SU-DHL-6 (cell line): Measurements from ENCODE around the gene LOXL1.

ENCODE experiments used
- H2AFZ ChIP-seq: fragments of 200-600 bp; sonication (generic); 2 replicates; pipeline ENCODE4 v1.6.1; 2014; ENCODE audit warnings: low read depth, mild to moderate bottlenecking, moderate library complexity, mixed read lengths, antibody characterized with exemption, low read length; ENCODE audit not compliant: severe bottlenecking
- H3F3A ChIP-seq: fragments of 200-600 bp; shearing (Covaris generic); 2 replicates; pipeline ENCODE4 v1.6.0; 2016; ENCODE audit warnings: antibody characterized with exemption, mild to moderate bottlenecking; ENCODE audit not compliant: insufficient read depth
- H3K27ac ChIP-seq: fragments of 200-600 bp; sonication (generic); 2 replicates; pipeline ENCODE4 v1.5.1; 2016; ENCODE audit warnings: low read depth, mild to moderate bottlenecking, low read length, moderate library complexity, mixed read lengths
- H3K27me3 ChIP-seq: fragments of 200-600 bp; sonication (generic), shearing (Covaris generic); 2 replicates; pipeline ENCODE4 v1.6.0; 2014; ENCODE audit warnings: mild to moderate bottlenecking, low read length
- H3K36me3 ChIP-seq: fragments of 200-600 bp; sonication (generic); 2 replicates; pipeline ENCODE4 v1.6.1; 2014; ENCODE audit warnings: mild to moderate bottlenecking, low read length, mixed read lengths
- H3K4me2 ChIP-seq: fragments of 300-600, 200-600 bp; shearing (Covaris generic), sonication (generic); 2 replicates; pipeline ENCODE4 v1.6.0; 2014; ENCODE audit warnings: low read length, low read depth, mild to moderate bottlenecking; ENCODE audit not compliant: poor library complexity, severe bottlenecking
- H3K4me3 ChIP-seq: fragments of 200-600 bp; sonication (generic); 2 replicates; pipeline ENCODE4 v1.5.1; 2014; ENCODE audit warnings: antibody characterized with exemption, low read length, mild to moderate bottlenecking, mixed read lengths; ENCODE audit not compliant: insufficient read depth, poor library complexity, severe bottlenecking
- H3K79me2 ChIP-seq: fragments of 200-600 bp; sonication (generic); 2 replicates; pipeline ENCODE4 v1.6.1; 2014; ENCODE audit warnings: mild to moderate bottlenecking, low read length, moderate library complexity; ENCODE audit not compliant: insufficient read depth
- H3K9ac ChIP-seq: fragments of 200-600 bp; sonication (generic); 2 replicates; pipeline ENCODE4 v1.7.0; 2014; ENCODE audit warnings: mild to moderate bottlenecking, low read length
- H3K9me2 ChIP-seq: fragments of 200-600 bp; sonication (generic); replicated peaks from 2 replicates; pipeline ENCODE4 v1.6.1; 2014; ENCODE audit warnings: low read length; ENCODE audit not compliant: insufficient read depth
- H3K9me3 ChIP-seq: fragments of 200-600 bp; sonication (generic); 2 replicates; pipeline ENCODE4 v1.6.1; 2014; ENCODE audit warnings: low read length, mixed read lengths; ENCODE audit not compliant: insufficient read depth
- H4K20me1 ChIP-seq: fragments of 200-600 bp; sonication (generic); 2 replicates; pipeline ENCODE4 v1.6.1; 2014; ENCODE audit warnings: low read depth, mild to moderate bottlenecking, antibody characterized with exemption, low read length, moderate library complexity, mixed read lengths
- EZH2phosphoT487 ChIP-seq: fragments of 200-600 bp; sonication (generic), shearing (Covaris generic); conservative IDR thresholded peaks from 2 replicates; pipeline ENCODE4 v1.6.1; 2018; ENCODE audit warnings: mild to moderate bottlenecking, antibody characterized with exemption, low read length, moderate library complexity, mixed read lengths
- TF ChIP-seq, protein P1 (sequence below): fragments of 200-600 bp; sonication (generic); IDR thresholded peaks from one replicate; pipeline ENCODE4 v1.5.1; 2017; ENCODE audit warnings: antibody characterized with exemption, mild to moderate bottlenecking, low read length, moderate library complexity; ENCODE audit not compliant: insufficient read depth, poor library complexity, severe bottlenecking

Gene LOXL1

DNA sequence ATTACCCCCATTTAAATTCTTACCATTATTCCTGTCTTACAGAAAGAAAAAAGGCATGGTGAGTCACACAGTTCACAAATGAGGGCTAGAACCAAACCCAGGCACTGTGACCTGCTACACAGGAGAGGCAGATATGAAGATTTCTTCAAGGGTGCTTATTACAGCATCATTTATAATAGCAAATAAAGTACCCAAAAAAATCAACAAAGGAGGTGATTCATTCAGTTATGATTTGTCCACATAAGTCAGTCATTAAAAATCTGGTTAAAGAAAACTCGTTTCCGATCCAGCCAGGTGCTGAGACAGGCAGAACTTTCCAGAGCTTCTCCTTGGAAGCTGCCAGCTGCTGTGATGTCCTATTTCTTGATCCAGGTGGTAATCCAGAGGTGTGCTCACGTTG lies 7.5 kb upstream of the LOXL1 start:
- Histone ChIP-seq H3K4me3 (no peak overlapping the region), H3F3A (no peaks in the 10 kb centered on the region), H3K36me3 (no peaks in the 10 kb centered on the region), H3K9me3 (no peaks in the 10 kb centered on the region), H2AFZ (no peak overlapping the region), H3K27me3 (no peaks in the 10 kb centered on the region), H3K9ac (no peak overlapping the region), H3K4me2 (no peak overlapping the region), H3K27ac (no peak overlapping the region), H3K9me2 (no peaks in the 10 kb centered on the region), H3K79me2 (no peaks in the 10 kb centered on the region), H4K20me1 (no peaks in the 10 kb centered on the region)
- TF ChIP-seq EZH2phosphoT487: no peak
- TF ChIP-seq, protein P1, sequence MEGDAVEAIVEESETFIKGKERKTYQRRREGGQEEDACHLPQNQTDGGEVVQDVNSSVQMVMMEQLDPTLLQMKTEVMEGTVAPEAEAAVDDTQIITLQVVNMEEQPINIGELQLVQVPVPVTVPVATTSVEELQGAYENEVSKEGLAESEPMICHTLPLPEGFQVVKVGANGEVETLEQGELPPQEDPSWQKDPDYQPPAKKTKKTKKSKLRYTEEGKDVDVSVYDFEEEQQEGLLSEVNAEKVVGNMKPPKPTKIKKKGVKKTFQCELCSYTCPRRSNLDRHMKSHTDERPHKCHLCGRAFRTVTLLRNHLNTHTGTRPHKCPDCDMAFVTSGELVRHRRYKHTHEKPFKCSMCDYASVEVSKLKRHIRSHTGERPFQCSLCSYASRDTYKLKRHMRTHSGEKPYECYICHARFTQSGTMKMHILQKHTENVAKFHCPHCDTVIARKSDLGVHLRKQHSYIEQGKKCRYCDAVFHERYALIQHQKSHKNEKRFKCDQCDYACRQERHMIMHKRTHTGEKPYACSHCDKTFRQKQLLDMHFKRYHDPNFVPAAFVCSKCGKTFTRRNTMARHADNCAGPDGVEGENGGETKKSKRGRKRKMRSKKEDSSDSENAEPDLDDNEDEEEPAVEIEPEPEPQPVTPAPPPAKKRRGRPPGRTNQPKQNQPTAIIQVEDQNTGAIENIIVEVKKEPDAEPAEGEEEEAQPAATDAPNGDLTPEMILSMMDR: no peak

DNA sequence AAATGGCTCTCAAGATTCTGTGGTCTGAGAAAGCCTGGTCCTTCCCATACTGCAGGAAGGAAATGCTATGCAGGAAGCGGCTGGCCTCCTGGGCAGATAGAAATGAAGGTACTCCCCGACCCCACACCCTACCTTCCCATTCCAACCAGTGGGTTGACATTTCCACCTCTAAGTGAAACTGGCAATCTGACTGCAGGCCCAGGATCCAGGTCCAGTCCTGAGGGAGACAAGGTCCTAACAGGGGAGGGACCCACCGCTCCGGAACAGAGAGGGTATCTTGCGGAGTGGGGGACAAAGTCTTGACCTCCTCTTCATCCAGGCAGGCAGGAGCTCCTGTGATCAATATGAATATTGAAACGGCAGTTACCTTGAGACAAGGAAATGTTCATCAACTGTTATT lies 6.6 kb upstream of the LOXL1 start:
- Histone ChIP-seq H3K4me2 (no peak overlapping the region), H3K4me3 (no peak overlapping the region), H3K9ac (no peak overlapping the region), H3K27ac (no peak overlapping the region), H3K27me3 (no peaks in the 10 kb centered on the region), H3K36me3 (no peaks in the 10 kb centered on the region), H3K9me3 (no peaks in the 10 kb centered on the region), H2AFZ (no peak overlapping the region), H3K9me2 (no peaks in the 10 kb centered on the region), H3K79me2 (no peaks in the 10 kb centered on the region), H3F3A (no peaks in the 10 kb centered on the region), H4K20me1 (no peaks in the 10 kb centered on the region)
- TF ChIP-seq, protein P1: no peak
- no peak for TF ChIP-seq EZH2phosphoT487

DNA sequence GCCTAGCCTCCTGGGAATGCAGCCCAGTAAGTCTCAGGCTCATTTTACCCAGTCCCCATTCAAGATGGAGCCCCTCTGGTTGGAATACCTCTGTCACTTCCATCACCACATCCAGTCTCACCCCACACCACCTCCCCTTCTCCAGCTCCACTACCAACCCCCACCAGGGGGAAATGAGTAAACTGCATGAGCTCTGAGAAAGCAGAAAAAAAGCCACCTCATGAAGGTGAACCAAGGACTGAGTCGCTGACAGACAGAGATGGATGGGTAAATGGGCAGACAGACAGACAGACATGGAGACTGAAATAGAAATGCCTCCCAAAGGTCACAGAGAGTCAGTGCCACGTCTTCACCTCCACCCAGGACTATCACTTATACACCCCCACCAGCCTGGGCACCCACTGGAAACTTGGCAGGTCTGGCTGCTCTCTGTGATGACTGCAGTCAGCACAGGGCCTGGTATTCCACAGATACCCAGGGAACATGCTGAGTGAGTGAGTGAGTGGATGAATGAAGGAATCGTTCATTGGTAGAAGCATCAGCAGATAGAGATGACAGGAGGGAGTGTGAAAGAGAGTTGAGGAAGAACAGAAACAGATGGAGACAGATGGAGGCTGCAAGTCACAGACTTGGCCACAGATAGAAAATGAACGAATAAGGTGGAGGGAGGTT lies 4.9 kb upstream of the LOXL1 start:
- H3F3A ChIP-seq: no peaks in the 10 kb centered on the region
- H3K4me2 ChIP-seq: no peak overlapping the region
- H3K9ac ChIP-seq: no peak overlapping the region
- no peaks in the 10 kb centered on the region for H4K20me1 ChIP-seq
- H3K27me3 ChIP-seq: no peaks in the 10 kb centered on the region
- no peak for TF ChIP-seq EZH2phosphoT487
- TF ChIP-seq, protein P1: no peak
- H3K9me3 ChIP-seq: no peaks in the 10 kb centered on the region
- no peaks in the 10 kb centered on the region for H3K79me2 ChIP-seq
- H3K36me3 ChIP-seq: no peaks in the 10 kb centered on the region
- no peak overlapping the region for H3K4me3 ChIP-seq
- H3K27ac ChIP-seq: no peak overlapping the region
- no peaks in the 10 kb centered on the region for H3K9me2 ChIP-seq
- H2AFZ ChIP-seq: no peak overlapping the region
